Measurements from ENCODE around the gene PPP1R13B.

Gene PPP1R13B

GRCh38 chr14:103770500-103770899 lies 76.9 kb downstream of the PPP1R13B start:
- ChIA-PET CTCF (interaction anchor here (0.7 to 1.2 kb wide), 2 partner anchors 10 to 954 kb away, joined by 3 read pairs; partner anchors contain the start of gene ADSS1), POLR2A (interaction anchor here (0.7 kb wide), 1 partner anchor 135 kb away, joined by 4 read pairs; no protein-coding TSS in a partner anchor)
- TF ChIP-seq ZNF223 (tag by site-specific recombination; IDR thresholded peaks at IDR 0.05) (no peak), MEIS1 (CRISPR knock-in tag; IDR thresholded peaks at IDR 0.05; ENCODE audit: borderline replicate concordance) (no peak), ZNF514 (tag by site-specific recombination; IDR thresholded peaks at IDR 0.05) (no peak), ZNF518A (tag by site-specific recombination; conservative IDR thresholded peaks at IDR 0.05; ENCODE audit: low read depth) (no peak), REPIN1 (tag by site-specific recombination; IDR thresholded peaks at IDR 0.05; ENCODE audit: low read depth) (no peak), SP3 (tag by site-specific recombination; IDR thresholded peaks at IDR 0.05) (no peak), ZNF214 (tag by site-specific recombination; IDR thresholded peaks at IDR 0.05; ENCODE audit: borderline replicate concordance) (no peak), ZSCAN30 (tag by site-specific recombination; IDR thresholded peaks at IDR 0.05) (no peak), KLF17 (tag by site-specific recombination; IDR thresholded peaks at IDR 0.05) (no peak), ZNF660 (tag by site-specific recombination; IDR thresholded peaks at IDR 0.05) (no peak), ZNF560 (tag by site-specific recombination; IDR thresholded peaks at IDR 0.05; ENCODE audit: borderline replicate concordance) (no peak), GLI4 (tag by site-specific recombination; IDR thresholded peaks at IDR 0.05) (no peak), ZNF692 (tag by site-specific recombination; IDR thresholded peaks at IDR 0.05) (no peak), ZNF37A (tag by site-specific recombination; IDR thresholded peaks at IDR 0.05) (no peak), ZNF747 (tag by site-specific recombination; IDR thresholded peaks at IDR 0.05) (no peak), ZNF777 (tag by site-specific recombination; IDR thresholded peaks at IDR 0.05; ENCODE audit: borderline replicate concordance) (no peak), ZNF274 (IDR thresholded peaks at IDR 0.05; ENCODE audit: low read length) (no peak), ZNF274 (tag by site-specific recombination; IDR thresholded peaks at IDR 0.05; ENCODE audit: borderline replicate concordance) (no peak), HOXD13 (CRISPR knock-in tag; IDR thresholded peaks at IDR 0.05; ENCODE audit: borderline replicate concordance) (no peak), BCL11A (tag by site-specific recombination; IDR thresholded peaks at IDR 0.05; ENCODE audit: low read depth) (no peak), TRIM28 (IDR thresholded peaks at IDR 0.05; ENCODE audit: borderline replicate concordance, low read length) (no peak)

More at GRCh38 chr14:103770500-103770899, 76.9 kb downstream of the PPP1R13B start:
- Histone ChIP-seq H3K9me3 (ENCODE audit: control insufficient read depth, insufficient read depth, low read depth, low read length) (no peaks in the 10 kb centered on the region), H3K36me3 (ENCODE audit: control insufficient read depth in 2 of 2, insufficient read depth in 1 of 2, low read length in 2 of 2) (peaks cover 0 to 12% of the 10 kb centered on the region in 2 experiments; a peak in 2 of 3 replicates), H3K4me3 (ENCODE audit: low read depth, low read length) (no peak overlapping the region), H3K4me1 (ENCODE audit: control insufficient read depth, insufficient read depth, low read length) (no peaks in the 10 kb centered on the region), H3K27ac (ENCODE audit: extremely low read depth, low read depth, low read length) (no peak overlapping the region)

All from HEK293 (cell line).